B cell (primary cell): ENCODE data around the gene MAL. TPM values are rescaled to one million over a fixed set of nuclear protein-coding genes. Genes with fewer than 3 reads are reported as not detected.

Experiments used
- ATAC-seq: fragments of 200-7000 bp; cut with Tn5 transposase; one replicate; pipeline ENCODE4 v1.10.0; 2021; ENCODE audit warnings: low read depth, mild to moderate bottlenecking, moderate number of reproducible peaks, moderate library complexity
- CTCF ChIA-PET: fragments of 350-600 bp; sonication (Branson Sonifier 250); formaldehyde crosslinking; loops from one replicate; lab custom pipeline; 2021; ENCODE audit warnings: antibody characterized with exemption, inconsistent platforms; lab: Charles Lee
- POLR2A ChIA-PET: fragments of 350-600 bp; sonication (Branson Sonifier 250); formaldehyde crosslinking; loops from one replicate; lab custom pipeline; 2021; ENCODE audit warnings: antibody characterized with exemption; lab: Charles Lee
- DNase-seq: peaks from one replicate; pipeline ENCODE4 v3.0.0; 2013
- H2AFZ ChIP-seq: 2 replicates; pipeline ENCODE4 v1.6.1; 2012; ENCODE audit warnings: mild to moderate bottlenecking, low read depth, low read length; ENCODE audit not compliant: insufficient read depth, poor library complexity, severe bottlenecking
- H3K27ac ChIP-seq, 2 donors: 1 replicate in 1 of 2; 2 replicates in 1 of 2; pipeline ENCODE4 v1.5.1; 2012 to 2013; ENCODE audit warnings: low read length in 2 of 2, mild to moderate bottlenecking in 2 of 2, moderate library complexity in 1 of 2
- H3K27me3 ChIP-seq, 4 experiments: fragments of 200-600 bp in 1 of 4; sonication (generic) in 1 of 4; replicated peaks in 1 of 4; 1 replicate in 2 of 4; 2 replicates in 2 of 4; pipeline versions ENCODE4 v1.6.1 to v1.7.0; 2013 to 2016; ENCODE audit warnings: low read length in 3 of 4, mild to moderate bottlenecking in 2 of 4, mixed read lengths in 1 of 4, moderate library complexity in 1 of 4; ENCODE audit not compliant: insufficient read depth in 4 of 4, control insufficient read depth in 3 of 4; ENCODE audit errors: control extremely low read depth in 1 of 4
- H3K36me3 ChIP-seq, 2 experiments: replicated peaks in 1 of 2; 1 replicate in 1 of 2; 2 replicates in 1 of 2; pipeline versions ENCODE4 v1.6.1 to v1.7.1; 2013; ENCODE audit warnings: low read length in 1 of 2; ENCODE audit not compliant: insufficient read depth in 2 of 2, control insufficient read depth in 1 of 2; ENCODE audit errors: control extremely low read depth in 1 of 2, extremely low read depth in 1 of 2
- H3K4me1 ChIP-seq, 2 donors: fragments of 200-600 bp in 1 of 2; sonication (generic) in 1 of 2; 1 replicate in 1 of 2; 2 replicates in 1 of 2; pipeline versions ENCODE4 v1.5.1 to v1.6.1; 2013 to 2017; ENCODE audit warnings: low read length in 2 of 2; ENCODE audit not compliant: control insufficient read depth in 2 of 2, insufficient read depth in 2 of 2
- H3K4me2 ChIP-seq: replicated peaks from 2 replicates; pipeline ENCODE3; 2012; ENCODE audit warnings: mild to moderate bottlenecking, low read depth, low read length; ENCODE audit not compliant: poor library complexity, severe bottlenecking
- H3K4me3 ChIP-seq, 5 experiments: fragments of 200-600 bp in 1 of 5; sonication (generic) in 1 of 5; 1 replicate in 3 of 5; 2 replicates in 2 of 5; pipeline versions ENCODE4 v1.5.1 to v1.7.0; 2011 to 2016; ENCODE audit warnings: low read length in 4 of 5, mild to moderate bottlenecking in 4 of 5, low read depth in 2 of 5, control low read depth in 1 of 5, moderate library complexity in 1 of 5; ENCODE audit not compliant: insufficient read depth in 1 of 5; ENCODE audit errors: control extremely low read depth in 1 of 5, extremely low read depth in 1 of 5
- H3K79me2 ChIP-seq: fragments of 200-600 bp; sonication (generic); one replicate; pipeline ENCODE4 v1.6.0; 2016; ENCODE audit warnings: low read length; ENCODE audit not compliant: control insufficient read depth, insufficient read depth
- H3K9ac ChIP-seq: fragments of 200-600 bp; sonication (generic); 2 replicates; pipeline ENCODE4 v1.6.1; 2017; ENCODE audit warnings: mild to moderate bottlenecking, low read length, moderate library complexity
- H3K9me3 ChIP-seq, 3 donors: one replicate each; pipeline versions ENCODE4 v1.6.1 to v1.7.1; 2013; ENCODE audit warnings: low read length in 2 of 3; ENCODE audit not compliant: control insufficient read depth in 2 of 3, insufficient read depth in 1 of 3; ENCODE audit errors: control extremely low read depth in 1 of 3
- H4K20me1 ChIP-seq: 2 replicates; pipeline ENCODE4 v1.6.0; 2012; ENCODE audit warnings: mild to moderate bottlenecking, low read length; ENCODE audit not compliant: insufficient read depth, control insufficient read depth, poor library complexity, severe bottlenecking
- H3K27ac Mint-ChIP-seq: one replicate; pipeline ENCODE4 v1.8.0; 2021; ENCODE audit warnings: mixed read lengths
- H3K27me3 Mint-ChIP-seq: one replicate; pipeline ENCODE4 v1.8.0; 2021; ENCODE audit warnings: mixed read lengths
- H3K4me1 Mint-ChIP-seq: one replicate; pipeline ENCODE4 v1.8.0; 2021; ENCODE audit warnings: mixed read lengths
- H3K4me3 Mint-ChIP-seq: one replicate; pipeline ENCODE4 v1.8.0; 2021; ENCODE audit warnings: mixed read lengths
- H3K9me3 Mint-ChIP-seq: one replicate; pipeline ENCODE4 v1.8.0; 2022; ENCODE audit warnings: mixed read lengths; ENCODE audit not compliant: insufficient read depth
- EZH2 ChIP-seq: IDR thresholded peaks from 2 replicates; pipeline ENCODE4 v1.6.1; 2012; ENCODE audit warnings: borderline replicate concordance, low read depth, mild to moderate bottlenecking, moderate library complexity, low read length; ENCODE audit not compliant: insufficient read depth, poor library complexity, severe bottlenecking
- WGBS: methylation state at CpG from one replicate; pipeline ENCODE4 v1.1.5; 2013; ENCODE audit warnings: missing lambda C conversion rate; ENCODE audit not compliant: insufficient coverage; 5-methylcytosine and 5-hydroxymethylcytosine counted together
- intact Hi-C: fragments of 100-400 bp; cut with micrococcal nuclease; formaldehyde crosslinking; loops from one replicate; pipeline ENCODE4 v1.10.0; 2022
- polyA plus RNA-seq: library from polyadenylated mRNA; depleted of rRNA; stranded (reverse); fragments of >200 nt; gene quantifications from 2 replicates; pipeline ENCODE4 v1.2.3, GENCODE V29; 2012
- total RNA-seq, 2 donors: library from RNA; stranded (reverse); fragments of 120-200 nt in 1 of 2; gene quantifications; 1 replicate in 1 of 2; 2 replicates in 1 of 2; pipeline versions ENCODE4 v1.2.3 to v1.2.4, GENCODE V29; 2013 to 2022
- TF ChIP-seq, protein P1 (sequence below): fragments of 200-600 bp; IDR thresholded peaks from one replicate; pipeline ENCODE4 v1.8.0; 2022; ENCODE audit warnings: antibody characterized with exemption, mild to moderate bottlenecking

The MAL gene
- total and polyA plus RNA-seq, 2 donors (not counting 1 experiment from before 2014, with no cell fraction given) = 0.74 to 3.0 TPM

DNA sequence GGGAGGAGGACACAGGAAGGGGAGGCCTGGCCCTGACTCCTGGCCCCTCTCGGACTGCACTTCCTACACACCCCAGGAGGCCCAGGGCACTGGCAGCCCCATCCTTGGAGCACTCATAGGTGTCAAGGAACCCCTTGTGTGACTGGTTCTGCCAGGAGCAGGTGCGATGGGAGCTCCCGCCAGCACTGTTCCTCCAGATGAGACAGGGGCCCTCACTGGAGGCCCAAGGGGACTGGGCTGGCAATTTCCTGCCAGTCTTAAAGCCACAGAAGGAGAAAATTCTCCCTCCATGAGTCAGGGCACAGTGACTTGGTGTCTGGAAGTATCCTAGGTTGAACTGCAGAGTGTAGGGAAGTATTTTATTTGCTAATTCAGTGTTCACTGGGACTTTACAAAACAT, 42.8 kb upstream of the MAL start:
- Mint-ChIP-seq H3K4me1 (no peaks in the 10 kb centered on the region), H3K9me3 (no peaks in the 10 kb centered on the region), H3K4me3 (no peak overlapping the region), H3K27me3 (peaks cover 32% of the 10 kb centered on the region), H3K27ac (no peak overlapping the region)
- ChIA-PET CTCF (no interaction called here), POLR2A (no interaction called here)
- WGBS = 0% methylated on average over 3 of the region's 3 CpGs
- no peak for TF ChIP-seq EZH2
- TF ChIP-seq, protein P1, sequence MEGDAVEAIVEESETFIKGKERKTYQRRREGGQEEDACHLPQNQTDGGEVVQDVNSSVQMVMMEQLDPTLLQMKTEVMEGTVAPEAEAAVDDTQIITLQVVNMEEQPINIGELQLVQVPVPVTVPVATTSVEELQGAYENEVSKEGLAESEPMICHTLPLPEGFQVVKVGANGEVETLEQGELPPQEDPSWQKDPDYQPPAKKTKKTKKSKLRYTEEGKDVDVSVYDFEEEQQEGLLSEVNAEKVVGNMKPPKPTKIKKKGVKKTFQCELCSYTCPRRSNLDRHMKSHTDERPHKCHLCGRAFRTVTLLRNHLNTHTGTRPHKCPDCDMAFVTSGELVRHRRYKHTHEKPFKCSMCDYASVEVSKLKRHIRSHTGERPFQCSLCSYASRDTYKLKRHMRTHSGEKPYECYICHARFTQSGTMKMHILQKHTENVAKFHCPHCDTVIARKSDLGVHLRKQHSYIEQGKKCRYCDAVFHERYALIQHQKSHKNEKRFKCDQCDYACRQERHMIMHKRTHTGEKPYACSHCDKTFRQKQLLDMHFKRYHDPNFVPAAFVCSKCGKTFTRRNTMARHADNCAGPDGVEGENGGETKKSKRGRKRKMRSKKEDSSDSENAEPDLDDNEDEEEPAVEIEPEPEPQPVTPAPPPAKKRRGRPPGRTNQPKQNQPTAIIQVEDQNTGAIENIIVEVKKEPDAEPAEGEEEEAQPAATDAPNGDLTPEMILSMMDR = no peak
- Histone ChIP-seq H3K4me1 (no peaks in the 10 kb centered on the region), H3K4me2 (no peak overlapping the region), H3K9ac (no peak overlapping the region), H3K27me3 (no peaks in the 10 kb centered on the region), H3K9me3 (peaks cover 0 to 11% (median 0%) of the 10 kb centered on the region in 3 donors), H3K4me3 (no peak overlapping the region), H3K27ac (no peak overlapping the region), H2AFZ (no peak overlapping the region), H3K36me3 (no peaks in the 10 kb centered on the region), H3K79me2 (no peaks in the 10 kb centered on the region), H4K20me1 (no peaks in the 10 kb centered on the region)
- intact Hi-C loops = no loop called here
- no peak for DNase-seq
- no peak for ATAC-seq

DNA sequence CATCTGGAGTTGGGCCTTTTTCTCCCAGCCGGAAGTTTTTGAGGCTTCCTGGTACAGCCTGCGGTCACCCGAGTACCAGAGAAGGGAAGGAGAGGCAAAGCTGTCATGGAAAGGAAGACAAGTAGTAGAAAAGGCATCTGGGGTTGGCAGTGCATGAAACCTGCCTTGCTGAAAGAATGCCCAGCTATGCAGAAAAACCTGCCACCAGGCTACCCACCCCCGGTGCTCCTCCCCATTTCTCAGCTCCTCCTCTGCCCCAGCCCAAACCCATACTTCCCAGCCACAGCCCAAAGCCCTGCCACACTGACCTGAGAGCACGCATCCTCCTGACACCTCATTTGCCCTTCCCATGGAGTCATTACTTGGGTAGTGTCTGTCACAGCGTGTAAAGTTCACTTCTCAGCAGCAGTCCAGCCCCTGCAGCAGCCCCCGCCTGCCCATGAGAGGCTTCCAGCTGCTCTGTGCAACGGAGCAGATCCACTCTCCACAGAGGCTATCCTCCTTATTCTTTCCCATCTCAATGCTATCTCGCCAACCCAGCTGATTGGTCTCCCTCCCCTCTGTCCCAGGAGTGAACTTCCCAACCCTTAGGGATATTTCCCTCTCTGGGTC, 40.4 kb upstream of the MAL start:
- ChIA-PET CTCF (interaction anchor here (1.6 kb wide), 1 partner anchor 27 kb away, joined by 4 read pairs; no protein-coding TSS in a partner anchor), POLR2A (no interaction called here)
- H3K79me2 ChIP-seq = no peaks in the 10 kb centered on the region
- TF ChIP-seq EZH2 = no peak
- H3K27me3 ChIP-seq = no peaks in the 10 kb centered on the region
- no peaks in the 10 kb centered on the region for H3K36me3 ChIP-seq
- no peaks in the 10 kb centered on the region for H4K20me1 ChIP-seq
- intact Hi-C loops = no loop called here
- Mint-ChIP-seq H3K27me3 (peaks cover 20% of the 10 kb centered on the region), H3K27ac (no peak overlapping the region), H3K4me3 (no peak overlapping the region), H3K4me1 (no peaks in the 10 kb centered on the region), H3K9me3 (no peaks in the 10 kb centered on the region)
- no peak overlapping the region for H3K4me2 ChIP-seq
- 60% methylated on average over 6 of the region's 9 CpGs for WGBS
- H3K4me3 ChIP-seq = no peak overlapping the region
- H2AFZ ChIP-seq = no peak overlapping the region
- H3K4me1 ChIP-seq = no peaks in the 10 kb centered on the region
- DNase-seq = no peak
- ATAC-seq = no peak
- H3K27ac ChIP-seq = no peak overlapping the region
- peaks cover 0 to 7% (median 0%) of the 10 kb centered on the region in 3 donors for H3K9me3 ChIP-seq
- H3K9ac ChIP-seq = no peak overlapping the region
